OCI-LY3 (cell line): ENCODE measurements around the gene CNNM2.

Experiments used
- EZH2phosphoT487 ChIP-seq: fragments of 200-600 bp; shearing (Covaris generic); IDR thresholded peaks from 2 replicates; pipeline ENCODE4 v1.6.1; 2018; ENCODE audit warnings: antibody characterized with exemption, mixed run types, low read depth
- TF ChIP-seq, protein P1 (sequence below): fragments of 200-600, 300-600 bp; sonication (generic); IDR thresholded peaks from 2 replicates; pipeline ENCODE4 v1.5.1; 2014; ENCODE audit warnings: antibody characterized with exemption, low read length, low read depth

DNA sequence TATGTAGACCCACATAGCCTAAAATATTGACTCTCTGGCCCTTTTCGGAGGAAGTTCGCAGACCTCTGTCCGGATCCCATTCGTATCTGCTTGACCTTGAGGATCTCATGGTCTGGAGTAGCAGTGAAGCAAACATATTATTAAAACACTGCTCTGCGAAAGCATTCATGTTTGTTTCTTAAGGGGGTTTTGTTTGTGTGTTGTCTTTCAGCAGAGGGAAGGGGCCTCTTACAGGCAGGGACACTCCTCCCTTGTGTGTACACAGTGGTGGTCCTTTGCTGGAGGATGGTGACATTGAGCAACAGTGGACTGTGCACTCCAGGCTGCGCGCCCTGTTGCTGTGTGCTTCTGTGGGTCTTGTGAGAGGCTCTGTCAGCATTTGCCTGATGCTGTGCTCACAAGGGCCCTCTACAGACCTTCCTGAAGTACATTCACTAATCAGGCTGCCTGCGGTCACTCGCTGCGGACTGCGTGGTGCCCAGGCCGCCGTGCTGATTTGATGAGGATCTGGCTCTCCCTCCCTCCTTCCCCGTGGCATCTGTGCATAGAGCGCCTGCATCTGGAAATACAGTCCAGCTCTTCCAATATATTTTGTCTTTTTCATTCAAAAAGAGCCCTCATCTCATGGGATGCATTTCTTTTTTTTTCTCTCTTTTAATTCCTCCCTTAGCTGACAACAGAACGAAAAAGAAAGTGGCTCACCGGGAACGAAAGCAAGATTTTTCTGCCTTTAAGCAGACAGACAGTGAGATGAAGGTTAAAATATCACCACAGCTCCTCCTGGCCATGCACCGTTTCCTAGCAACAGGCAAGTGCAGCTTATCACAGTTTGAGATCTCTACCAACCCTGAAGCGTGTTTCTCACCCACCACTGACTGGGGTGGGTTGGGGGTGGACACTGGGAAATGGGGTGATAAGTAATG, 135.8 kb downstream of the CNNM2 start:
- TF ChIP-seq, protein P1, sequence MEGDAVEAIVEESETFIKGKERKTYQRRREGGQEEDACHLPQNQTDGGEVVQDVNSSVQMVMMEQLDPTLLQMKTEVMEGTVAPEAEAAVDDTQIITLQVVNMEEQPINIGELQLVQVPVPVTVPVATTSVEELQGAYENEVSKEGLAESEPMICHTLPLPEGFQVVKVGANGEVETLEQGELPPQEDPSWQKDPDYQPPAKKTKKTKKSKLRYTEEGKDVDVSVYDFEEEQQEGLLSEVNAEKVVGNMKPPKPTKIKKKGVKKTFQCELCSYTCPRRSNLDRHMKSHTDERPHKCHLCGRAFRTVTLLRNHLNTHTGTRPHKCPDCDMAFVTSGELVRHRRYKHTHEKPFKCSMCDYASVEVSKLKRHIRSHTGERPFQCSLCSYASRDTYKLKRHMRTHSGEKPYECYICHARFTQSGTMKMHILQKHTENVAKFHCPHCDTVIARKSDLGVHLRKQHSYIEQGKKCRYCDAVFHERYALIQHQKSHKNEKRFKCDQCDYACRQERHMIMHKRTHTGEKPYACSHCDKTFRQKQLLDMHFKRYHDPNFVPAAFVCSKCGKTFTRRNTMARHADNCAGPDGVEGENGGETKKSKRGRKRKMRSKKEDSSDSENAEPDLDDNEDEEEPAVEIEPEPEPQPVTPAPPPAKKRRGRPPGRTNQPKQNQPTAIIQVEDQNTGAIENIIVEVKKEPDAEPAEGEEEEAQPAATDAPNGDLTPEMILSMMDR: no peak
- no peak for TF ChIP-seq EZH2phosphoT487
